HEK293 (cell line): ENCODE data around the gene TPST1.

Source experiments
- CTCF ChIA-PET: fragments of 350-600 bp; formaldehyde crosslinking; extraction: SDS; loops from one replicate; lab custom pipeline; 2021; ENCODE audit warnings: antibody characterized with exemption; lab: Yijun Ruan, JAX
- POLR2A ChIA-PET: fragments of 300-600 bp; formaldehyde crosslinking; extraction: SDS; loops from one replicate; lab custom pipeline; 2020; ENCODE audit warnings: antibody characterized with exemption, inconsistent platforms; lab: Yijun Ruan, JAX
- H3K27ac ChIP-seq: fragments of 200-500 bp; sonication (Bioruptor generic); 2 replicates; pipeline ENCODE4 v1.5.1; 2014; ENCODE audit warnings: low read depth, low read length, control low read depth, inconsistent platforms; ENCODE audit errors: extremely low read depth
- H3K36me3 ChIP-seq, 2 experiments: fragments of 200-500 bp in 1 of 2; sonication (Bioruptor generic) in 1 of 2; 1 replicate in 1 of 2; 2 replicates in 1 of 2; pipeline ENCODE4 v1.5.1; 2014 to 2017; ENCODE audit warnings: inconsistent platforms in 2 of 2, low read length in 2 of 2; ENCODE audit not compliant: control insufficient read depth in 2 of 2, insufficient read depth in 1 of 2
- H3K4me1 ChIP-seq: fragments of 200-500 bp; sonication (Bioruptor generic); 2 replicates; pipeline ENCODE4 v1.5.1; 2014; ENCODE audit warnings: mild to moderate bottlenecking, low read length, inconsistent platforms; ENCODE audit not compliant: control insufficient read depth, insufficient read depth
- H3K4me3 ChIP-seq: 2 replicates; pipeline ENCODE4 v1.5.1; 2011; ENCODE audit warnings: low read depth, mild to moderate bottlenecking, control low read depth, low read length, moderate library complexity
- H3K9me3 ChIP-seq: fragments of 200-500 bp; sonication (Bioruptor generic); 2 replicates; pipeline ENCODE4 v1.5.1; 2014; ENCODE audit warnings: low read depth, low read length, inconsistent platforms; ENCODE audit not compliant: control insufficient read depth, insufficient read depth
- BCL11B ChIP-seq: fragments of 450-650 bp; formaldehyde crosslinking; IDR thresholded peaks from 2 replicates; pipeline ENCODE4 v1.5.1; 2016; ENCODE audit warnings: low read depth, missing biosample characterization, missing genetic modification characterization
- GLIS2 ChIP-seq: fragments of 450-650 bp; formaldehyde crosslinking; IDR thresholded peaks from 2 replicates; pipeline ENCODE4 v1.5.1; 2016; ENCODE audit warnings: missing biosample characterization, missing genetic modification characterization
- KLF10 ChIP-seq: fragments of 450-650 bp; IDR thresholded peaks from 2 replicates; pipeline ENCODE4 v1.5.1; 2018; ENCODE audit warnings: missing biosample characterization, mild to moderate bottlenecking, missing genetic modification characterization
- KLF8 ChIP-seq: fragments of 450-650 bp; formaldehyde crosslinking; IDR thresholded peaks from 2 replicates; pipeline ENCODE4 v1.5.1; 2016; ENCODE audit warnings: missing biosample characterization, missing genetic modification characterization
- RBAK ChIP-seq: fragments of 450-650 bp; formaldehyde crosslinking; IDR thresholded peaks from 2 replicates; pipeline ENCODE4 v1.5.1; 2016; ENCODE audit warnings: missing biosample characterization, missing genetic modification characterization
- TCF7L2 ChIP-seq: IDR thresholded peaks from 2 replicates; pipeline ENCODE4 v1.6.1; 2011; ENCODE audit warnings: low read depth, mild to moderate bottlenecking, inconsistent platforms, low read length, moderate library complexity, borderline replicate concordance
- ZBTB48 ChIP-seq: fragments of 450-650 bp; formaldehyde crosslinking; IDR thresholded peaks from 2 replicates; pipeline ENCODE4 v1.5.1; 2016; ENCODE audit warnings: missing biosample characterization, missing genetic modification characterization
- ZBTB8A ChIP-seq: fragments of 450-650 bp; formaldehyde crosslinking; IDR thresholded peaks from 2 replicates; pipeline ENCODE4 v1.5.1; 2016; ENCODE audit warnings: missing biosample characterization, missing genetic modification characterization
- ZFP3 ChIP-seq: fragments of 450-650 bp; formaldehyde crosslinking; IDR thresholded peaks from 2 replicates; pipeline ENCODE4 v1.5.1; 2016; ENCODE audit warnings: low read depth, missing biosample characterization, missing genetic modification characterization
- ZNF16 ChIP-seq: fragments of 450-650 bp; formaldehyde crosslinking; IDR thresholded peaks from 2 replicates; pipeline ENCODE4 v1.5.1; 2016; ENCODE audit warnings: low read depth, missing biosample characterization, missing genetic modification characterization
- ZNF184 ChIP-seq: fragments of 450-650 bp; IDR thresholded peaks from 2 replicates; pipeline ENCODE4 v1.5.1; 2018; ENCODE audit warnings: missing biosample characterization, mild to moderate bottlenecking, missing genetic modification characterization
- ZNF501 ChIP-seq: fragments of 450-650 bp; formaldehyde crosslinking; IDR thresholded peaks from 2 replicates; pipeline ENCODE4 v1.5.1; 2016; ENCODE audit warnings: missing biosample characterization, missing genetic modification characterization
- ZNF549 ChIP-seq: fragments of 450-650 bp; IDR thresholded peaks from 2 replicates; pipeline ENCODE4 v1.5.1; 2018; ENCODE audit warnings: missing biosample characterization, missing genetic modification characterization, mild to moderate bottlenecking, inconsistent platforms, moderate library complexity
- ZNF664 ChIP-seq: fragments of 450-650 bp; formaldehyde crosslinking; IDR thresholded peaks from 2 replicates; pipeline ENCODE4 v1.5.1; 2016; ENCODE audit warnings: missing biosample characterization, missing genetic modification characterization
- ZNF707 ChIP-seq: fragments of 450-650 bp; formaldehyde crosslinking; IDR thresholded peaks from 2 replicates; pipeline ENCODE4 v1.5.1; 2016; ENCODE audit warnings: missing biosample characterization, missing genetic modification characterization
- ZNF747 ChIP-seq: fragments of 450-650 bp; formaldehyde crosslinking; IDR thresholded peaks from 2 replicates; pipeline ENCODE4 v1.5.1; 2016; ENCODE audit warnings: missing biosample characterization, missing genetic modification characterization
- ZNF785 ChIP-seq: fragments of 450-650 bp; formaldehyde crosslinking; IDR thresholded peaks from 2 replicates; pipeline ENCODE4 v1.5.1; 2016; ENCODE audit warnings: missing biosample characterization, missing genetic modification characterization
- ZSCAN23 ChIP-seq: fragments of 450-650 bp; formaldehyde crosslinking; IDR thresholded peaks from 2 replicates; pipeline ENCODE4 v1.5.1; 2016; ENCODE audit warnings: missing biosample characterization, missing genetic modification characterization
- ZSCAN30 ChIP-seq: fragments of 450-650 bp; IDR thresholded peaks from 2 replicates; pipeline ENCODE4 v1.5.1; 2018; ENCODE audit warnings: missing biosample characterization, mild to moderate bottlenecking, missing genetic modification characterization, moderate library complexity
- TF ChIP-seq, protein P1 (sequence below): fragments of 450-650 bp; formaldehyde crosslinking; IDR thresholded peaks from 2 replicates; pipeline ENCODE4 v1.5.1; 2016; ENCODE audit warnings: missing biosample characterization, missing genetic modification characterization
- TF ChIP-seq, protein P2 (sequence below): fragments of 450-650 bp; formaldehyde crosslinking; IDR thresholded peaks from 2 replicates; pipeline ENCODE4 v1.5.0; 2017; ENCODE audit warnings: missing biosample characterization, missing genetic modification characterization, borderline replicate concordance
- TF ChIP-seq, protein P3 (sequence below): fragments of 450-650 bp; formaldehyde crosslinking; IDR thresholded peaks from 2 replicates; pipeline ENCODE4 v1.5.1; 2016; ENCODE audit warnings: missing biosample characterization, missing genetic modification characterization, borderline replicate concordance

Gene TPST1

DNA sequence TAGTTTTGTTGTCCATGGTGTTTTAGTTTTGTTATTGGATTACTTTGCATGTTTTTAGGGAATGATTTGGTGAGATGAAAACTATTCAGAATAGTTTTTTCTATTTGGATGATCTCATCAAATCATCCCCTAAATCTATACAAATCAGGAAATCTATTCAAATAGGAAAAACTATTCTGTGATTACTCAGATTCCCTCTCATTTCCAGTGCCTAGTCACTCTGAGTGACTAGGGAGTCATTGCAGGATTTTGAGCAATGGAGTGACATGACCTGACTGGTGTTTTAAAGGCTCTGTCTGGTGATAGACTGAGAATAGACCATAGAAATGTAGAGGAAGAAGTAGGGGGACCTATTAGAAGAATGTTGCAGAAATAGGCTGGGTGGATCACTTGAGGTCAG is 72.4 kb downstream of the TPST1 start:
- POLR2A ChIA-PET: no interaction called here
- peaks cover 5% of the 10 kb centered on the region; the same call in 1 of the 2 replicates for H3K4me1 ChIP-seq
- no peak overlapping the region for H3K27ac ChIP-seq
- H3K36me3 ChIP-seq: no peaks in the 10 kb centered on the region
- CTCF ChIA-PET: no interaction called here
- no peaks in the 10 kb centered on the region for H3K9me3 ChIP-seq
- TF ChIP-seq BCL11B (tag by site-specific recombination) (no peak), ZNF16 (tag by site-specific recombination) (no peak)
- TF ChIP-seq, protein P1, sequence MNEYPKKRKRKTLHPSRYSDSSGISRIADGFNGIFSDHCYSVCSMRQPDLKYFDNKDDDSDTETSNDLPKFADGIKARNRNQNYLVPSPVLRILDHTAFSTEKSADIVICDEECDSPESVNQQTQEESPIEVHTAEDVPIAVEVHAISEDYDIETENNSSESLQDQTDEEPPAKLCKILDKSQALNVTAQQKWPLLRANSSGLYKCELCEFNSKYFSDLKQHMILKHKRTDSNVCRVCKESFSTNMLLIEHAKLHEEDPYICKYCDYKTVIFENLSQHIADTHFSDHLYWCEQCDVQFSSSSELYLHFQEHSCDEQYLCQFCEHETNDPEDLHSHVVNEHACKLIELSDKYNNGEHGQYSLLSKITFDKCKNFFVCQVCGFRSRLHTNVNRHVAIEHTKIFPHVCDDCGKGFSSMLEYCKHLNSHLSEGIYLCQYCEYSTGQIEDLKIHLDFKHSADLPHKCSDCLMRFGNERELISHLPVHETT (tag by site-specific recombination): no peak
- TF ChIP-seq, all 188 proteins: peak for 0
- H3K4me3 ChIP-seq: no peak overlapping the region

DNA sequence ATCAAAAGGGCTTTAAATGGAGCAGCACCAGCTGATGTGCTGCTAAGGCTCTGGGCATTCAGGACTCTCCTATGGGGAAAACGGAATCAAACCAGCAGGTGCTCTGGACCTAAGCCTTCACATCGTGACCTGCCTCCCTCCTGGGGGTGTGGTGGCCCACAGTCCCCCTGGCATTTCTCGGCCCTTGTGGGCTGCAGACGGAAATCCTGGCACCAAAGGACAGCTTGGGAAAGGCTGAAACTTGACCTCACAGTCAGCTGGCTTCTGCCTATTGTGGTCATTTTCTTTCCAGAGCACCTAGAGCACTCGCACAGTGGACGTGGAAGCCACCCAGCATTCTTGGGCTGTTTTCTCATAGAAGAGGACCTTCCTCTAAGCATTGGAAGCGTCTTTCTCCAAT is 74.8 kb downstream of the TPST1 start:
- Histone ChIP-seq H3K36me3 (no peaks in the 10 kb centered on the region), H3K4me1 (peaks cover 5% of the 10 kb centered on the region; the same call in 1 of the 2 replicates), H3K27ac (no peak overlapping the region), H3K4me3 (no peak overlapping the region), H3K9me3 (no peaks in the 10 kb centered on the region)
- ChIA-PET CTCF (interaction anchor here (0.6 to 1.0 kb wide), 5 partner anchors 34 to 203 kb away, joined by 3 to 4 read pairs (median 3); no protein-coding TSS in a partner anchor), POLR2A (no interaction called here)
- no peak for TF ChIP-seq ZBTB48 (tag by site-specific recombination)
- TF ChIP-seq, protein P2, sequence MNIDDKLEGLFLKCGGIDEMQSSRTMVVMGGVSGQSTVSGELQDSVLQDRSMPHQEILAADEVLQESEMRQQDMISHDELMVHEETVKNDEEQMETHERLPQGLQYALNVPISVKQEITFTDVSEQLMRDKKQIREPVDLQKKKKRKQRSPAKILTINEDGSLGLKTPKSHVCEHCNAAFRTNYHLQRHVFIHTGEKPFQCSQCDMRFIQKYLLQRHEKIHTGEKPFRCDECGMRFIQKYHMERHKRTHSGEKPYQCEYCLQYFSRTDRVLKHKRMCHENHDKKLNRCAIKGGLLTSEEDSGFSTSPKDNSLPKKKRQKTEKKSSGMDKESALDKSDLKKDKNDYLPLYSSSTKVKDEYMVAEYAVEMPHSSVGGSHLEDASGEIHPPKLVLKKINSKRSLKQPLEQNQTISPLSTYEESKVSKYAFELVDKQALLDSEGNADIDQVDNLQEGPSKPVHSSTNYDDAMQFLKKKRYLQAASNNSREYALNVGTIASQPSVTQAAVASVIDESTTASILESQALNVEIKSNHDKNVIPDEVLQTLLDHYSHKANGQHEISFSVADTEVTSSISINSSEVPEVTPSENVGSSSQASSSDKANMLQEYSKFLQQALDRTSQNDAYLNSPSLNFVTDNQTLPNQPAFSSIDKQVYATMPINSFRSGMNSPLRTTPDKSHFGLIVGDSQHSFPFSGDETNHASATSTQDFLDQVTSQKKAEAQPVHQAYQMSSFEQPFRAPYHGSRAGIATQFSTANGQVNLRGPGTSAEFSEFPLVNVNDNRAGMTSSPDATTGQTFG (tag by site-specific recombination): no peak
- no peak for TF ChIP-seq KLF8
- TF ChIP-seq ZNF549: no peak
- TF ChIP-seq TCF7L2: no peak
- no peak for TF ChIP-seq ZNF184 (tag by site-specific recombination)
- no peak for TF ChIP-seq ZSCAN23 (tag by site-specific recombination)

DNA sequence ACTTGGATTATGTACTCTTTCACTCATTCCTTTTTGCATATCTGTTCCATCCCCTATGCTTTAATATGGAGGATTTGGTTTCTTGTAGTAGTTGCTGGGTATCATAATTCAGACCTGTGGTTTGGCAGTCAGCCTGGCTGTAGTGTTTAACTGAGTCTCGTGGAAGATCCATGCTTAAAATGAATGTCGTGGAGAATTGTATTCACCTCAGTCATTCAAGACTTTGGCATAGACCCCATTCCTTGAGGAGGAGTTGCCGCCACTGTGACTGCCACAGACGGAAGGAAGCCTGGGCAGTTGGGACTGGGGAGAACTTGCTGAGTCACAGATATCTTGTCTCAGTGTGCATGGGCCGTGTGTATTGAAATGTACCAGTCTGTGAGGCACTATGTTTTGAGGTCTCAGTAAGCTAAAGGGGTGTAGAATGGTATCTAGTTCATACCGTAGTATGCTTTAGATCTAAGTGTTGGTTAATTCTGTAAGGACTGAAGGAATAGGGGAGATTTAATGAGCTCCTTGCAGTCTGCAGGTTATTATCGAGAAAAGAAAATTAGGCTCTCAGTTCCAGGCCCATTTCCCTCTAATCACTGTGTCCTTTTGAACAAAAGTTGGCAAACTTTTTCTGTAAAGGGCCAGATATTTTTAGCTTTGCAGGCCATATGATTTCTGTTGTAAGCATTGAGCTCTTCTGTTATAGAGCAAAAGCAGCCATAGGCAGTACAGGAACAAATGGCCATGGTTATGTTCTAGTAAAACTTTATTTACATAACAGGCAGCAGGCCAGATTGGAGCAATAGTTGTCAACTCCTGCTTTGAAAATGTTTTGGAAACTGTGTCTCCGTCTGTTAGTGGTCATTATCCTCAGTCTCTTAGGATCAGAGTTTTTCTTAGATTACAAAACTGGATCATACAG is 76.8 kb downstream of the TPST1 start:
- H3K4me3 ChIP-seq: no peak overlapping the region
- ChIA-PET POLR2A (interaction anchor here (0.6 to 1.3 kb wide), 3 partner anchors 16 to 212 kb away, joined by 3 to 6 read pairs (median 3); partner anchors contain the start of gene TPST1), CTCF (interaction anchor here (0.7 to 1.0 kb wide), 2 partner anchors 12 to 23 kb away, joined by 3 to 4 read pairs; no protein-coding TSS in a partner anchor)
- H3K27ac ChIP-seq: no peak overlapping the region; the same call in 1 of the 2 replicates
- no peaks in the 10 kb centered on the region for H3K36me3 ChIP-seq
- H3K4me1 ChIP-seq: peaks cover 5% of the 10 kb centered on the region; the same call in 1 of the 2 replicates
- no peaks in the 10 kb centered on the region for H3K9me3 ChIP-seq
- TF ChIP-seq KLF10: no peak
- no peak for TF ChIP-seq ZNF707
- TF ChIP-seq ZNF785 (tag by site-specific recombination): no peak
- no peak for TF ChIP-seq RBAK (tag by site-specific recombination)
- no peak for TF ChIP-seq GLIS2 (tag by site-specific recombination)
- TF ChIP-seq ZBTB8A (tag by site-specific recombination): no peak
- TF ChIP-seq ZNF501 (tag by site-specific recombination): no peak
- TF ChIP-seq ZNF664 (tag by site-specific recombination): no peak
- no peak for TF ChIP-seq ZFP3
- no peak for TF ChIP-seq ZNF747 (tag by site-specific recombination)
- TF ChIP-seq, protein P3, sequence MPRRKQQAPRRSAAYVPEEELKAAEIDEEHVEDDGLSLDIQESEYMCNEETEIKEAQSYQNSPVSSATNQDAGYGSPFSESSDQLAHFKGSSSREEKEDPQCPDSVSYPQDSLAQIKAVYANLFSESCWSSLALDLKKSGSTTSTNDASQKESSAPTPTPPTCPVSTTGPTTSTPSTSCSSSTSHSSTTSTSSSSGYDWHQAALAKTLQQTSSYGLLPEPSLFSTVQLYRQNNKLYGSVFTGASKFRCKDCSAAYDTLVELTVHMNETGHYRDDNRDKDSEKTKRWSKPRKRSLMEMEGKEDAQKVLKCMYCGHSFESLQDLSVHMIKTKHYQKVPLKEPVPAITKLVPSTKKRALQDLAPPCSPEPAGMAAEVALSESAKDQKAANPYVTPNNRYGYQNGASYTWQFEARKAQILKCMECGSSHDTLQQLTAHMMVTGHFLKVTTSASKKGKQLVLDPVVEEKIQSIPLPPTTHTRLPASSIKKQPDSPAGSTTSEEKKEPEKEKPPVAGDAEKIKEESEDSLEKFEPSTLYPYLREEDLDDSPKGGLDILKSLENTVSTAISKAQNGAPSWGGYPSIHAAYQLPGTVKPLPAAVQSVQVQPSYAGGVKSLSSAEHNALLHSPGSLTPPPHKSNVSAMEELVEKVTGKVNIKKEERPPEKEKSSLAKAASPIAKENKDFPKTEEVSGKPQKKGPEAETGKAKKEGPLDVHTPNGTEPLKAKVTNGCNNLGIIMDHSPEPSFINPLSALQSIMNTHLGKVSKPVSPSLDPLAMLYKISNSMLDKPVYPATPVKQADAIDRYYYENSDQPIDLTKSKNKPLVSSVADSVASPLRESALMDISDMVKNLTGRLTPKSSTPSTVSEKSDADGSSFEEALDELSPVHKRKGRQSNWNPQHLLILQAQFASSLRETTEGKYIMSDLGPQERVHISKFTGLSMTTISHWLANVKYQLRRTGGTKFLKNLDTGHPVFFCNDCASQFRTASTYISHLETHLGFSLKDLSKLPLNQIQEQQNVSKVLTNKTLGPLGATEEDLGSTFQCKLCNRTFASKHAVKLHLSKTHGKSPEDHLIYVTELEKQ (tag by site-specific recombination): no peak
- no peak for TF ChIP-seq ZSCAN30 (tag by site-specific recombination)
